KMS-11 (cell line): ENCODE data around the gene LPP.

Experiments
- H2AFZ ChIP-seq: fragments of 200-600 bp; sonication (generic); 2 replicates; pipeline ENCODE4 v1.6.1; 2016; ENCODE audit warnings: antibody characterized with exemption, mixed run types, low read depth
- H3K27ac ChIP-seq: fragments of 200-600 bp; sonication (generic); 2 replicates; pipeline ENCODE4 v1.6.1; 2016; ENCODE audit warnings: mild to moderate bottlenecking, mixed run types
- H3K27me3 ChIP-seq: fragments of 200-600 bp; sonication (generic); 2 replicates; pipeline ENCODE4 v1.6.1; 2017; ENCODE audit warnings: mild to moderate bottlenecking, low read depth, mixed run types, moderate library complexity; ENCODE audit not compliant: insufficient read depth
- H3K36me3 ChIP-seq: fragments of 200-600 bp; sonication (generic); 2 replicates; pipeline ENCODE4 v1.6.1; 2017; ENCODE audit warnings: mild to moderate bottlenecking, mixed run types; ENCODE audit not compliant: insufficient read depth
- H3K4me1 ChIP-seq: fragments of 200-600 bp; sonication (generic); 2 replicates; pipeline ENCODE4 v1.6.1; 2016; ENCODE audit warnings: mild to moderate bottlenecking, low read depth, mixed run types; ENCODE audit not compliant: poor library complexity, severe bottlenecking
- H3K4me2 ChIP-seq: fragments of 200-600 bp; sonication (generic); 2 replicates; pipeline ENCODE4 v1.7.0; 2016; ENCODE audit warnings: mild to moderate bottlenecking, mixed run types
- H3K4me3 ChIP-seq: fragments of 200-600 bp; sonication (generic); IDR thresholded peaks from 2 replicates; pipeline ENCODE4 v1.6.1; 2017; ENCODE audit warnings: low read depth, low read length, mixed read lengths; ENCODE audit not compliant: insufficient read depth
- H3K79me2 ChIP-seq: fragments of 200-600 bp; sonication (generic); 2 replicates; pipeline ENCODE4 v1.6.1; 2016; ENCODE audit warnings: low read depth, mixed run types; ENCODE audit not compliant: insufficient read depth
- H3K9ac ChIP-seq: fragments of 200-600 bp; sonication (generic); 2 replicates; pipeline ENCODE4 v1.6.1; 2016; ENCODE audit warnings: mild to moderate bottlenecking, mixed run types
- H4K20me1 ChIP-seq: fragments of 200-600 bp; sonication (generic); 2 replicates; pipeline ENCODE4 v1.6.1; 2016; ENCODE audit warnings: mild to moderate bottlenecking, mixed run types; ENCODE audit not compliant: insufficient read depth
- TF ChIP-seq, protein P1 (sequence below): fragments of 200-600 bp; sonication (generic); conservative IDR thresholded peaks from 2 replicates; pipeline ENCODE4 v1.6.1; 2017; ENCODE audit warnings: low read depth, mild to moderate bottlenecking, antibody characterized with exemption, low read length, moderate library complexity, mixed read lengths

LPP gene

DNA sequence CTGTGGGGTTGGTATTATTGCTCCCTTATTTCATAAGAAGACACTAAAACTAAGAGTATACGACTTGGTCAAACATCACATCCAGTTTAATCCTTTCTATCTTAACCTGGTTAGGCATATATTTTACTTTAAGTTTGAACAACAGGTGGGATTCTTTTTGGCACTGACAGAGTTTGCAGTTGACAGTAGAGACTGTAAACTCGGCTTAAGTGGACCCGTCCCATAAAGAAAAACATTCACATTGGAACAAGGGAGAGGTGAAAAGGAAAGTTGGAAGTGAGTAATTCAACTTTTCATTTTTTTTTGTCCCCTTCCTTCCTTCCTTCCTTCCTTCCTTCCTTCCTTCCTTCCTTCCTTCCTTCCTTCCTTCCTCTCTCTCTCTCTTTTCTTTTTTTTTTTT is 355.4 kb downstream of the LPP start:
- TF ChIP-seq, protein P1, sequence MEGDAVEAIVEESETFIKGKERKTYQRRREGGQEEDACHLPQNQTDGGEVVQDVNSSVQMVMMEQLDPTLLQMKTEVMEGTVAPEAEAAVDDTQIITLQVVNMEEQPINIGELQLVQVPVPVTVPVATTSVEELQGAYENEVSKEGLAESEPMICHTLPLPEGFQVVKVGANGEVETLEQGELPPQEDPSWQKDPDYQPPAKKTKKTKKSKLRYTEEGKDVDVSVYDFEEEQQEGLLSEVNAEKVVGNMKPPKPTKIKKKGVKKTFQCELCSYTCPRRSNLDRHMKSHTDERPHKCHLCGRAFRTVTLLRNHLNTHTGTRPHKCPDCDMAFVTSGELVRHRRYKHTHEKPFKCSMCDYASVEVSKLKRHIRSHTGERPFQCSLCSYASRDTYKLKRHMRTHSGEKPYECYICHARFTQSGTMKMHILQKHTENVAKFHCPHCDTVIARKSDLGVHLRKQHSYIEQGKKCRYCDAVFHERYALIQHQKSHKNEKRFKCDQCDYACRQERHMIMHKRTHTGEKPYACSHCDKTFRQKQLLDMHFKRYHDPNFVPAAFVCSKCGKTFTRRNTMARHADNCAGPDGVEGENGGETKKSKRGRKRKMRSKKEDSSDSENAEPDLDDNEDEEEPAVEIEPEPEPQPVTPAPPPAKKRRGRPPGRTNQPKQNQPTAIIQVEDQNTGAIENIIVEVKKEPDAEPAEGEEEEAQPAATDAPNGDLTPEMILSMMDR: no peak
- H3K27me3 ChIP-seq: no peaks in the 10 kb centered on the region
- no peaks in the 10 kb centered on the region for H4K20me1 ChIP-seq
- no peak overlapping the region for H3K4me3 ChIP-seq
- no peak overlapping the region for H3K4me2 ChIP-seq
- no peak overlapping the region for H2AFZ ChIP-seq
- no peak overlapping the region for H3K27ac ChIP-seq
- no peaks in the 10 kb centered on the region for H3K4me1 ChIP-seq
- H3K79me2 ChIP-seq: no peaks in the 10 kb centered on the region
- no peak overlapping the region for H3K9ac ChIP-seq
- no peaks in the 10 kb centered on the region for H3K36me3 ChIP-seq

DNA sequence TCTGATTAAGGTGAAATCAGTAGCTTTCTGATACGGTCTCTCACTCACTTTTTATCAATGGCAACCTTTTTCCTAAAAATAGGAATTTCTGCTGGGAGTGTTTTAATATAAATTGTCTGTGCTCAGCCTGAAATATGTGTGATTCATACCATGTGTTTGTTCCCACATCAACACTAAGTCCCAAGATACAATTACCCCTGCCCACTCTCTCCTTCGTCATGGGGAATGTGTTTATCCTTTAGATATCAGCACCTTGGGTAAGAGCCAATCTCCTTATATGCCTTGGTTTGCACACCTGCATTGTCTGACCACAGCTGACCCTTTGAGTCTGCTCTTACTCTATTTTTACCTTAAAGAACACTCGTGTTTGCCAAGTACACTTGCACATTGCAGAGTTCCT is 356.4 kb downstream of the LPP start:
- H3K27me3 ChIP-seq: no peaks in the 10 kb centered on the region
- H3K36me3 ChIP-seq: no peaks in the 10 kb centered on the region
- H4K20me1 ChIP-seq: no peaks in the 10 kb centered on the region
- no peak overlapping the region for H3K27ac ChIP-seq
- no peak overlapping the region for H2AFZ ChIP-seq
- no peak overlapping the region for H3K9ac ChIP-seq
- TF ChIP-seq, protein P1: no peak
- no peak overlapping the region for H3K4me2 ChIP-seq
- no peaks in the 10 kb centered on the region for H3K4me1 ChIP-seq
- no peak overlapping the region for H3K4me3 ChIP-seq
- H3K79me2 ChIP-seq: no peaks in the 10 kb centered on the region

DNA sequence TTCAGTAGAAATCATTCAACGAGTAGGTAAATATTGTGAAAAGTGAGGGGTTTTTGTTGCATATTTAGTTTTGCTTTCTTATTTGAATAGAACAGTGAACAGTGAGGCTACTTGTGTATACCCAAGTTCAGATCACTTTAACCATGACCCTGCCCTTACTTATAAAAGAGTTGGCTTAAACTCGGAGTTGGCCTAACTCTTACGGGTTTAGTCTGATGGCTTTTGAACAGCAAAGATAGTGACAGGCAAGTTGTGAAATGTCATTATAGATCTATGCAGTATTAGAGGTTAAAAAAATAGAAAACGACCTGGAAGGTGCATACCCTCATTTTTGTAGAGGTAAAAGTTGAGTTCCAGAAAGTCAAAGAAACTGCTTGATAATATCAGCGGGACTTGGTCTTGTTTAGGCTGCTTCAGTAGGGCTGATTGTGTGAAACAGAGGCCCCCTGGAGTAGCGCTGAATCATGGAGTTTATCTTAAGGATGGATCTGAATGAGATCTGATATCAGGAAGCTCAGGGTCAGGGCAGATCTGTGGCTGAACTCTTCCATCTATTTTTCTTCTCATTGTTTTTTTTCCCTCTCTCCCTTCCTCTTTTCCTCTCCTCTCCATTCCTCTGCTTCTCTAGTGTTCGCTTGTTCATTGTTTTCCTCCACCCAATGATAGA is 359.8 kb downstream of the LPP start:
- Histone ChIP-seq H3K79me2 (no peaks in the 10 kb centered on the region), H3K9ac (no peak overlapping the region), H4K20me1 (no peaks in the 10 kb centered on the region), H3K4me2 (no peak overlapping the region), H3K36me3 (no peaks in the 10 kb centered on the region), H3K27ac (no peak overlapping the region), H3K27me3 (no peaks in the 10 kb centered on the region), H3K4me3 (no peak overlapping the region), H3K4me1 (no peaks in the 10 kb centered on the region), H2AFZ (no peak overlapping the region)
- TF ChIP-seq, protein P1: no peak

DNA sequence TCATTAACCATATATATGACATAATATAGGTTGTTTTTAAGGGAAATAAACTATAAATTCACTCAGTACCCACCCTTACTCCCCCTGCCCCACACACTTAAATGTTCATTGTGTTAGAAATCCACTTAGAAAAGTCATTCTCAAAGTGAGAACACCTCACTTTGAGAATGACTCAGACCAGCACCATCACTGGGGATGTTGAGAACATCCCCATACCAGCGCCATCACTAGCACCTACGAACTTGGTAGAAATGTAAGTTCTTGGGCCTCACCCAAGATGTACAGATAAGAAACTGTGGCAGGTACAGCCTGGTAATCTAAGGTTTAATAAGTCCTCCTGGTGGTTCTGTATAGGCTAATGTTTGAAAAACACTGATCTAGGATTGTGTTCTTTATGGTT is 362.6 kb downstream of the LPP start:
- H3K27ac ChIP-seq: no peak overlapping the region
- H2AFZ ChIP-seq: no peak overlapping the region
- H3K4me2 ChIP-seq: no peak overlapping the region
- H3K4me1 ChIP-seq: no peaks in the 10 kb centered on the region
- no peaks in the 10 kb centered on the region for H3K27me3 ChIP-seq
- no peaks in the 10 kb centered on the region for H3K79me2 ChIP-seq
- no peak overlapping the region for H3K9ac ChIP-seq
- no peak overlapping the region for H3K4me3 ChIP-seq
- TF ChIP-seq, protein P1: no peak
- H3K36me3 ChIP-seq: no peaks in the 10 kb centered on the region
- H4K20me1 ChIP-seq: no peaks in the 10 kb centered on the region
